Calu3 (cell line): ENCODE results near the gene NAPSA. TPM values are rescaled to one million over a fixed set of nuclear protein-coding genes. Genes with fewer than 3 reads are reported as not detected.

Experiments
- BruUV-seq: library from RNA; stranded (reverse); fragments of 400-500 nt; replicated peaks from 2 replicates; lab custom pipeline; 2021; lab: Mats Ljungman, UMichigan
- CTCF ChIA-PET: fragments of 300-600 bp; sonication (Branson Sonifier 250); formaldehyde crosslinking; loops from one replicate; lab custom pipeline; 2022; ENCODE audit warnings: antibody characterized with exemption; lab: Charles Lee
- DNase-seq: peaks from one replicate; pipeline ENCODE4 v3.0.0; 2022
- H3K27ac Mint-ChIP-seq: one replicate; pipeline ENCODE4 v1.8.0; 2022; ENCODE audit warnings: mixed read lengths; ENCODE audit not compliant: unreplicated experiment
- H3K27me3 Mint-ChIP-seq: one replicate; pipeline ENCODE4 v1.8.0; 2022; ENCODE audit warnings: mixed read lengths; ENCODE audit not compliant: unreplicated experiment
- H3K36me3 Mint-ChIP-seq: one replicate; pipeline ENCODE4 v1.8.0; 2022; ENCODE audit warnings: mild to moderate bottlenecking, moderate library complexity, mixed read lengths; ENCODE audit not compliant: insufficient read depth, unreplicated experiment
- H3K4me1 Mint-ChIP-seq: one replicate; pipeline ENCODE4 v1.8.0; 2022; ENCODE audit warnings: mild to moderate bottlenecking, low read depth, mixed read lengths; ENCODE audit not compliant: unreplicated experiment
- H3K4me3 Mint-ChIP-seq: one replicate; pipeline ENCODE4 v1.8.0; 2022; ENCODE audit warnings: mild to moderate bottlenecking, low read depth, moderate library complexity, mixed read lengths; ENCODE audit not compliant: unreplicated experiment
- H3K9me3 Mint-ChIP-seq: one replicate; pipeline ENCODE4 v1.8.0; 2022; ENCODE audit warnings: low read depth, mixed read lengths; ENCODE audit not compliant: unreplicated experiment
- CTCF ChIP-seq: fragments of 200-600 bp; IDR thresholded peaks from one replicate; pipeline ENCODE4 v1.8.0; 2022; ENCODE audit warnings: antibody characterized with exemption; ENCODE audit not compliant: unreplicated experiment
- intact Hi-C: fragments of 100-400 bp; cut with micrococcal nuclease; formaldehyde crosslinking; loops from one replicate; pipeline ENCODE4 v1.10.0; 2022; ENCODE audit not compliant: unreplicated experiment
- total RNA-seq: library from RNA; stranded (reverse); gene quantifications from 2 replicates; pipeline ENCODE4 v1.2.3, GENCODE V29; 2022

NAPSA gene
- total RNA-seq, 1 experiment from 2014 or later, result 1.9 TPM

- CTCF ChIA-PET, result interaction anchor here (0.6 to 1.7 kb wide), 4 partner anchors 14 to 1295 kb away, joined by 4 to 8 read pairs (median 5); no protein-coding TSS in a partner anchor
Observed at GRCh38 chr19:50383001-50383851, 17.8 kb upstream of the NAPSA start.

GRCh38 chr19:50381881-50382729, 16.7 kb upstream of the NAPSA start:
- Mint-ChIP-seq H3K27ac (no peak overlapping the region), H3K4me1 (peaks cover 29% of the 10 kb centered on the region), H3K4me3 (no peak overlapping the region), H3K27me3 (no peaks in the 10 kb centered on the region), H3K36me3 (peaks cover 65% of the 10 kb centered on the region), H3K9me3 (no peaks in the 10 kb centered on the region)
- CTCF ChIA-PET, result no interaction called here
- no peak for TF ChIP-seq CTCF
- intact Hi-C loops, result no loop called here
- no peak for DNase-seq
- BruUV-seq, result no TSS peak

More at GRCh38 chr19:50383001-50383851, 17.8 kb upstream of the NAPSA start:
- BruUV-seq, result no TSS peak
- DNase-seq, result no peak
- Mint-ChIP-seq H3K27ac (peak overlapping the region; percentile 91), H3K9me3 (no peaks in the 10 kb centered on the region), H3K4me1 (peaks cover 27% of the 10 kb centered on the region), H3K4me3 (peak overlapping the region; percentile 97), H3K36me3 (peaks cover 59% of the 10 kb centered on the region), H3K27me3 (no peaks in the 10 kb centered on the region)
- no peak for TF ChIP-seq CTCF
- intact Hi-C loops, result no loop called here

GRCh38 chr19:50380751-50381151, 15.3 kb upstream of the NAPSA start:
- H3K36me3 Mint-ChIP-seq, result peaks cover 73% of the 10 kb centered on the region
- H3K4me3 Mint-ChIP-seq, result no peak overlapping the region
- BruUV-seq, result no TSS peak
- intact Hi-C loops, result no loop called here
- CTCF ChIA-PET, result no interaction called here
- DNase-seq, result no peak
- H3K27ac Mint-ChIP-seq, result no peak overlapping the region
- TF ChIP-seq CTCF, result no peak
- H3K4me1 Mint-ChIP-seq, result peaks cover 41% of the 10 kb centered on the region
- H3K27me3 Mint-ChIP-seq, result no peaks in the 10 kb centered on the region
- no peaks in the 10 kb centered on the region for H3K9me3 Mint-ChIP-seq

GRCh38 chr19:50380137-50380536, 14.7 kb upstream of the NAPSA start:
- peaks cover 38% of the 10 kb centered on the region for H3K4me1 Mint-ChIP-seq
- no TSS peak for BruUV-seq
- intact Hi-C loops, result no loop called here
- DNase-seq, result no peak
- TF ChIP-seq CTCF, result no peak
- H3K4me3 Mint-ChIP-seq, result no peak overlapping the region
- no peak overlapping the region for H3K27ac Mint-ChIP-seq
- H3K9me3 Mint-ChIP-seq, result no peaks in the 10 kb centered on the region
- CTCF ChIA-PET, result no interaction called here
- no peaks in the 10 kb centered on the region for H3K27me3 Mint-ChIP-seq
- H3K36me3 Mint-ChIP-seq, result peaks cover 73% of the 10 kb centered on the region
